Fibroblast of the aortic adventitia (primary cell): ENCODE results near the gene PATL2. TPM values are rescaled to one million over a fixed set of nuclear protein-coding genes. Genes with fewer than 3 reads are reported as not detected.

Experiments
- DNase-seq: peaks from one replicate; pipeline ENCODE4 v3.0.0-alpha.2; 2010; ENCODE audit warnings: low read depth
- H3K4me3 ChIP-seq: 2 replicates; pipeline ENCODE4 v1.5.1; 2011; ENCODE audit warnings: low read depth, mild to moderate bottlenecking, control low read depth, low read length, moderate library complexity
- total RNA-seq: library from RNA; depleted of rRNA; stranded (reverse); fragments of >200 nt; gene quantifications from 2 replicates; pipeline ENCODE4 v1.2.3, GENCODE V29; 2012; ENCODE audit warnings: low replicate concordance
- TF ChIP-seq, protein P1 (sequence below): IDR thresholded peaks from 2 replicates; pipeline ENCODE4 v1.5.1; 2011; ENCODE audit warnings: mild to moderate bottlenecking, low read length, control low read depth, inconsistent platforms; ENCODE audit not compliant: insufficient read depth

PATL2 gene
- total RNA-seq, 1 donor, result 0.72 TPM

DNA sequence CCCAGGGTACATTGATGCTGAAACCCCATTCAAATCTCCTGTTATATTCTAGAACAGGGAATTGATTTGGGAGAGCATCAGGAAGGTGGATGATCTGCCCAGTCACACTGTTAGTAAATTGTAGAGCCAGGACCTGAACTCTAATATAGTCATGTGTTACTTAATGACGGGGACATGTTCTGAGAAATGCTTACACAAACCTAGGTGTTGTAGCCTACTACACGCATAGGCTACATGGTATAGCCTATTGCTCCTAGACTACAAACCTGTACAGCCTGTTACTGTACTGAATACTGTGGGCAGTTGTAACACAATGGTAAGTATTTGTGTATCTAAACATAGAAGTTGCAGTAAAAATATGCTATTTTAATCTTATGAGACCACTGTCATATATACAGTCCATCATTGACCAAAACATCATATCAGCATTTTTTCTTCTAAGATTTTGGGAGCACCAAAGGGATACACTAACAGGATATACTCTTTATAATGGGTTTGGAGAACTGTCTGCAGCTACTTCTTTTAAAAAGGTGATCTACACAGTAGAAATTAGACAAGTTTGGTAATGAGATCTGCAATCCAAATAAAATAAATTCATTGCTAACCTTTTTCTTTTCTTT lies 6.0 kb upstream of the PATL2 start:
- DNase-seq, result no peak

DNA sequence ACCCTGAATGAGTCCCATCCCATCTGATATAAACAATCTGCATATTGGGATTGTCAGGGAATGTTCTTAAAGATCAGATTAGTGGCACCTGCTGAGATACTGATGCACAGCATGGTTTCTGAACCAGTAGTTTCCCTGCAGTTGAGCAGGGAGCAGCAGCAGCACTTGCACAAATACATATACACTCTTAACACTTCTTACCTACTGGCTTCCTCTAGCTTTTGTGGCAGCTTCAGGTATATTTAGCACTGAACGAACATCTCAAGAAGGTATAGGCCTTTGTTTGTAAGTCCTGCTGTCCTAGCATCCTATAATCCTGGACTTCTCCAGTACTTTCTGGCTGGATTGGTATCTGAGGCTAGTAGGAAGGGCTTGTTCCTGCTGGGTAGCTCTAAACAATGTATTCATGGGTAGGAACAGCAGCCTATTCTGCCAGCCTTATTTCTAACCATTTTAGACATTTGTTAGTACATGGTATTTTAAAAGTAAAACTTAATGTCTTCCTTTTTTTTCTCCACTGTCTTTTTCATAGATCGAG lies 4.7 kb upstream of the PATL2 start:
- TF ChIP-seq, protein P1, sequence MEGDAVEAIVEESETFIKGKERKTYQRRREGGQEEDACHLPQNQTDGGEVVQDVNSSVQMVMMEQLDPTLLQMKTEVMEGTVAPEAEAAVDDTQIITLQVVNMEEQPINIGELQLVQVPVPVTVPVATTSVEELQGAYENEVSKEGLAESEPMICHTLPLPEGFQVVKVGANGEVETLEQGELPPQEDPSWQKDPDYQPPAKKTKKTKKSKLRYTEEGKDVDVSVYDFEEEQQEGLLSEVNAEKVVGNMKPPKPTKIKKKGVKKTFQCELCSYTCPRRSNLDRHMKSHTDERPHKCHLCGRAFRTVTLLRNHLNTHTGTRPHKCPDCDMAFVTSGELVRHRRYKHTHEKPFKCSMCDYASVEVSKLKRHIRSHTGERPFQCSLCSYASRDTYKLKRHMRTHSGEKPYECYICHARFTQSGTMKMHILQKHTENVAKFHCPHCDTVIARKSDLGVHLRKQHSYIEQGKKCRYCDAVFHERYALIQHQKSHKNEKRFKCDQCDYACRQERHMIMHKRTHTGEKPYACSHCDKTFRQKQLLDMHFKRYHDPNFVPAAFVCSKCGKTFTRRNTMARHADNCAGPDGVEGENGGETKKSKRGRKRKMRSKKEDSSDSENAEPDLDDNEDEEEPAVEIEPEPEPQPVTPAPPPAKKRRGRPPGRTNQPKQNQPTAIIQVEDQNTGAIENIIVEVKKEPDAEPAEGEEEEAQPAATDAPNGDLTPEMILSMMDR, result no peak
- no peak for DNase-seq
- no peak overlapping the region for H3K4me3 ChIP-seq

More for the DNA sequence above, 6.0 kb upstream of the PATL2 start:
- TF ChIP-seq, protein P1, result no peak
- no peak overlapping the region for H3K4me3 ChIP-seq

DNA sequence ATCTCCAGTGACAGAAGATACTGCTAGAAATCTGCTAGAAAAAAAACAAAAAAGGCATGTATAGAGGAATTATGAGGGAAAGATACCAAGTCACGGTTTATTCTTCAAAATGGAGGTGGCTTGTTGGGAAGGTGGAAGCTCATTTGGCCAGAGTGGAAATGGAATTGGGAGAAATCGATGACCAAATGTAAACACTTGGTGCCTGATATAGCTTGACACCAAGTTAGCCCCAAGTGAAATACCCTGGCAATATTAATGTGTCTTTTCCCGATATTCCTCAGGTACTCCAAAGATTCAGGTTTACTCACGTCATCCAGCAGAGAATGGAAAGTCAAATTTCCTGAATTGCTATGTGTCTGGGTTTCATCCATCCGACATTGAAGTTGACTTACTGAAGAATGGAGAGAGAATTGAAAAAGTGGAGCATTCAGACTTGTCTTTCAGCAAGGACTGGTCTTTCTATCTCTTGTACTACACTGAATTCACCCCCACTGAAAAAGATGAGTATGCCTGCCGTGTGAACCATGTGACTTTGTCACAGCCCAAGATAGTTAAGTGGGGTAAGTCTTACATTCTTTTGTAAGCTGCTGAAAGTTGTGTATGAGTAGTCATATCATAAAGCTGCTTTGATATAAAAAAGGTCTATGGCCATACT lies 4.1 kb upstream of the PATL2 start:
- H3K4me3 ChIP-seq, result no peak overlapping the region
- DNase-seq, result no peak
- TF ChIP-seq, protein P1, result no peak

DNA sequence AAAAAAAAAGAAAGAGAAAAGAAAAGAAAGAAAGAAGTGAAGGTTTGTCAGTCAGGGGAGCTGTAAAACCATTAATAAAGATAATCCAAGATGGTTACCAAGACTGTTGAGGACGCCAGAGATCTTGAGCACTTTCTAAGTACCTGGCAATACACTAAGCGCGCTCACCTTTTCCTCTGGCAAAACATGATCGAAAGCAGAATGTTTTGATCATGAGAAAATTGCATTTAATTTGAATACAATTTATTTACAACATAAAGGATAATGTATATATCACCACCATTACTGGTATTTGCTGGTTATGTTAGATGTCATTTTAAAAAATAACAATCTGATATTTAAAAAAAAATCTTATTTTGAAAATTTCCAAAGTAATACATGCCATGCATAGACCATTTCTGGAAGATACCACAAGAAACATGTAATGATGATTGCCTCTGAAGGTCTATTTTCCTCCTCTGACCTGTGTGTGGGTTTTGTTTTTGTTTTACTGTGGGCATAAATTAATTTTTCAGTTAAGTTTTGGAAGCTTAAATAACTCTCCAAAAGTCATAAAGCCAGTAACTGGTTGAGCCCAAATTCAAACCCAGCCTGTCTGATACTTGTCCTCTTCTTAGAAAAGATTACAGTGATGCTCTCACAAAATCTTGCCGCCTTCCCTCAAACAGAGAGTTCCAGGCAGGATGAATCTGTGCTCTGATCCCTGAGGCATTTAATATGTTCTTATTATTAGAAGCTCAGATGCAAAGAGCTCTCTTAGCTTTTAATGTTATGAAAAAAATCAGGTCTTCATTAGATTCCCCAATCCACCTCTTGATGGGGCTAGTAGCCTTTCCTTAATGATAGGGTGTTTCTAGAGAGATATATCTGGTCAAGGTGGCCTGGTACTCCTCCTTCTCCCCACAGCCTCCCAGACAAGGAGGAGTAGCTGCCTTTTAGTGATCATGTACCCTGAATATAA lies 2.2 kb upstream of the PATL2 start:
- DNase-seq, result peak; percentile 61
- H3K4me3 ChIP-seq, result peak overlapping the region; percentile 100
- TF ChIP-seq, protein P1, result peak; percentile 44

DNA sequence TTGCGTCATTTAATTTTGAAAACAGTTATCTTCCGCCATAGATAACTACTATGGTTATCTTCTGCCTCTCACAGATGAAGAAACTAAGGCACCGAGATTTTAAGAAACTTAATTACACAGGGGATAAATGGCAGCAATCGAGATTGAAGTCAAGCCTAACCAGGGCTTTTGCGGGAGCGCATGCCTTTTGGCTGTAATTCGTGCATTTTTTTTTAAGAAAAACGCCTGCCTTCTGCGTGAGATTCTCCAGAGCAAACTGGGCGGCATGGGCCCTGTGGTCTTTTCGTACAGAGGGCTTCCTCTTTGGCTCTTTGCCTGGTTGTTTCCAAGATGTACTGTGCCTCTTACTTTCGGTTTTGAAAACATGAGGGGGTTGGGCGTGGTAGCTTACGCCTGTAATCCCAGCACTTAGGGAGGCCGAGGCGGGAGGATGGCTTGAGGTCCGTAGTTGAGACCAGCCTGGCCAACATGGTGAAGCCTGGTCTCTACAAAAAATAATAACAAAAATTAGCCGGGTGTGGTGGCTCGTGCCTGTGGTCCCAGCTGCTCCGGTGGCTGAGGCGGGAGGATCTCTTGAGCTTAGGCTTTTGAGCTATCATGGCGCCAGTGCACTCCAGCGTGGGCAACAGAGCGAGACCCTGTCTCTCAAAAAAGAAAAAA lies 1.4 kb upstream of the PATL2 start:
- TF ChIP-seq, protein P1, result no peak
- peak overlapping the region; percentile 100 for H3K4me3 ChIP-seq
- peak; percentile 91 for DNase-seq

DNA sequence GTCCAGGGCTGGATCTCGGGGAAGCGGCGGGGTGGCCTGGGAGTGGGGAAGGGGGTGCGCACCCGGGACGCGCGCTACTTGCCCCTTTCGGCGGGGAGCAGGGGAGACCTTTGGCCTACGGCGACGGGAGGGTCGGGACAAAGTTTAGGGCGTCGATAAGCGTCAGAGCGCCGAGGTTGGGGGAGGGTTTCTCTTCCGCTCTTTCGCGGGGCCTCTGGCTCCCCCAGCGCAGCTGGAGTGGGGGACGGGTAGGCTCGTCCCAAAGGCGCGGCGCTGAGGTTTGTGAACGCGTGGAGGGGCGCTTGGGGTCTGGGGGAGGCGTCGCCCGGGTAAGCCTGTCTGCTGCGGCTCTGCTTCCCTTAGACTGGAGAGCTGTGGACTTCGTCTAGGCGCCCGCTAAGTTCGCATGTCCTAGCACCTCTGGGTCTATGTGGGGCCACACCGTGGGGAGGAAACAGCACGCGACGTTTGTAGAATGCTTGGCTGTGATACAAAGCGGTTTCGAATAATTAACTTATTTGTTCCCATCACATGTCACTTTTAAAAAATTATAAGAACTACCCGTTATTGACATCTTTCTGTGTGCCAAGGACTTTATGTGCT lies 721 bp upstream of the PATL2 start:
- peak; percentile 38 for DNase-seq
- peak overlapping the region; percentile 100 for H3K4me3 ChIP-seq
- TF ChIP-seq, protein P1, result no peak
